Testis (tissue), 2 donors: Measurements from ENCODE around the gene TMEM151A.

Source experiments
- POLR2A ChIP-seq: fragments of 450-650 bp; IDR thresholded peaks from one replicate; pipeline ENCODE4 v1.6.1; 2017; ENCODE audit warnings: antibody characterized with exemption, mild to moderate bottlenecking, moderate library complexity
- TF ChIP-seq, protein P1 (sequence below), 3 experiments: fragments of 450-650 bp in 2 of 3; fragments of 200-600 bp in 1 of 3; sonication (generic) in 1 of 3; IDR thresholded peaks; one replicate each; pipeline ENCODE4 v1.5.1; 2016 to 2019; ENCODE audit warnings: antibody characterized with exemption in 3 of 3, mild to moderate bottlenecking in 2 of 3, moderate library complexity in 1 of 3

DNA sequence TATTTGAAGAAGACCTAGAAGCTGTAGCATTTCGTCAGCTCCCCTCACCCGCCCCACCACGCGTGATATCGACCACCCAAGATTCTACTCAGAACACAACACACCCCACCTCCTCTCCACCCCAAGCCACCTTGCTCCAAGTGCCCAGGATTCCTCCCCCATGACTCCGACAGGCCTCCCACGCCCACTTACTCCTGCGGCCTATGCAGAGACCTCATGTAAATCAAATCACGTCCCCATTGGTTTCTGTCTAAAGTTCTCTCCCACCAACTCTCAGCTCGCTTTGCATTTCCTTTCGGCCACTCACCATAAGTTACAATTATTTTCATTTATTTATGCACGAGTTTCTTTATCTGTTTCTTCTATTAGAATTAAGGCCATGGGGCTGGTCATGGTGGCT, 11.0 kb downstream of the TMEM151A start:
- TF ChIP-seq, protein P1, sequence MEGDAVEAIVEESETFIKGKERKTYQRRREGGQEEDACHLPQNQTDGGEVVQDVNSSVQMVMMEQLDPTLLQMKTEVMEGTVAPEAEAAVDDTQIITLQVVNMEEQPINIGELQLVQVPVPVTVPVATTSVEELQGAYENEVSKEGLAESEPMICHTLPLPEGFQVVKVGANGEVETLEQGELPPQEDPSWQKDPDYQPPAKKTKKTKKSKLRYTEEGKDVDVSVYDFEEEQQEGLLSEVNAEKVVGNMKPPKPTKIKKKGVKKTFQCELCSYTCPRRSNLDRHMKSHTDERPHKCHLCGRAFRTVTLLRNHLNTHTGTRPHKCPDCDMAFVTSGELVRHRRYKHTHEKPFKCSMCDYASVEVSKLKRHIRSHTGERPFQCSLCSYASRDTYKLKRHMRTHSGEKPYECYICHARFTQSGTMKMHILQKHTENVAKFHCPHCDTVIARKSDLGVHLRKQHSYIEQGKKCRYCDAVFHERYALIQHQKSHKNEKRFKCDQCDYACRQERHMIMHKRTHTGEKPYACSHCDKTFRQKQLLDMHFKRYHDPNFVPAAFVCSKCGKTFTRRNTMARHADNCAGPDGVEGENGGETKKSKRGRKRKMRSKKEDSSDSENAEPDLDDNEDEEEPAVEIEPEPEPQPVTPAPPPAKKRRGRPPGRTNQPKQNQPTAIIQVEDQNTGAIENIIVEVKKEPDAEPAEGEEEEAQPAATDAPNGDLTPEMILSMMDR (IDR thresholded peaks at IDR 0.05), result no peak
- no peak for TF ChIP-seq POLR2A
